GM21515 (cell line): ENCODE measurements around the gene FRMD4A.

Experiments
- ATAC-seq: cut with Tn5 transposase; IDR thresholded peaks from one replicate; pipeline ENCODE4 v1.9.1; 2021; ENCODE audit not compliant: unreplicated experiment

Gene FRMD4A

GRCh38 chr10:13991353-13991752, 339.4 kb downstream of the FRMD4A start:
- ATAC-seq, result no peak

GRCh38 chr10:13990946-13991345, 339.8 kb downstream of the FRMD4A start:
- no peak for ATAC-seq

- ATAC-seq, result no peak
Measured at GRCh38 chr10:13990392-13990805, 340.3 kb downstream of the FRMD4A start.

GRCh38 chr10:13989616-13990015, 341.1 kb downstream of the FRMD4A start:
- no peak for ATAC-seq

- no peak for ATAC-seq
Measured at GRCh38 chr10:13987446-13987845, 343.3 kb downstream of the FRMD4A start.

- ATAC-seq, result no peak
Measured at GRCh38 chr10:13984647-13985155, 346.0 kb downstream of the FRMD4A start.

GRCh38 chr10:13983035-13983434, 347.7 kb downstream of the FRMD4A start:
- ATAC-seq, result no peak

- ATAC-seq, result no peak
Measured at GRCh38 chr10:13978533-13979115, 352.1 kb downstream of the FRMD4A start.

- ATAC-seq, result no peak
Measured at GRCh38 chr10:13977861-13978532, 352.7 kb downstream of the FRMD4A start.

GRCh38 chr10:13973742-13974141, 357.0 kb downstream of the FRMD4A start:
- no peak for ATAC-seq

GRCh38 chr10:13972609-13973008, 358.1 kb downstream of the FRMD4A start:
- ATAC-seq, result no peak

GRCh38 chr10:13971601-13972475, 358.9 kb downstream of the FRMD4A start:
- ATAC-seq, result no peak

- no peak for ATAC-seq
Measured at GRCh38 chr10:13970957-13971353, 359.8 kb downstream of the FRMD4A start.

GRCh38 chr10:13970236-13970956, 360.3 kb downstream of the FRMD4A start:
- no peak for ATAC-seq

- ATAC-seq, result no peak
Measured at GRCh38 chr10:13969792-13970140, 361.0 kb downstream of the FRMD4A start.

- ATAC-seq, result no peak
Measured at GRCh38 chr10:13969118-13969791, 361.5 kb downstream of the FRMD4A start.

- ATAC-seq, result no peak
Measured at GRCh38 chr10:13961853-13962252, 368.9 kb downstream of the FRMD4A start.

GRCh38 chr10:13961097-13961496, 369.6 kb downstream of the FRMD4A start:
- no peak for ATAC-seq

GRCh38 chr10:13960603-13961002, 370.1 kb downstream of the FRMD4A start:
- no peak for ATAC-seq
